Measurements from ENCODE around the gene RCOR3. TPM values are rescaled to one million over a fixed set of nuclear protein-coding genes. Genes with fewer than 3 reads are reported as not detected.

Gene RCOR3
- total RNA-seq, 1 experiment from 2014 or later = 39.0 TPM

DNA sequence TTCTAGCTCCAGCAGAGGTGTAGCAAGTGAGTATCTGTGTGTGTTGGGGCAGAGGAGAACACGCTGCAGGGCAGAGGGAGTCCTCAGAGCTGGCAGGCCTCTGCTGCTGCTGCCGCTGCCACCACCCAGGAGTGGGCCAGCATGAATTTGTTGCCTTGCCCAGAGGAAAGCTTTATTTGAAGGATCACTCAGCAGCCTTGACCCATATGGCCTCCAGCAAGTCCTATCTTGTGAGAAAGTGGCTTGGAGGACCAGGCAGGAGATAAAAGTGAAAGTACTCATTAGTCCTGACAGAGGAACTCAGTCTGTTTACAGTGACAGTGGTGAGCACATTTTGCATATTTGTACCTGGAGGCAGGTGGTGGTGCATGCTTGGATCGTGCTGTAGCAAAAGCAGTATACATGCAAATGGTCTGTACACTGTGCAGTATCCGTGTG lies 70.6 kb downstream of the RCOR3 start:
- intact Hi-C loops (cut with micrococcal nuclease; ENCODE audit: unreplicated experiment) = no loop called here
- POLR2A ChIA-PET (ENCODE audit: low non-redundant PET) = no interaction called here

DNA sequence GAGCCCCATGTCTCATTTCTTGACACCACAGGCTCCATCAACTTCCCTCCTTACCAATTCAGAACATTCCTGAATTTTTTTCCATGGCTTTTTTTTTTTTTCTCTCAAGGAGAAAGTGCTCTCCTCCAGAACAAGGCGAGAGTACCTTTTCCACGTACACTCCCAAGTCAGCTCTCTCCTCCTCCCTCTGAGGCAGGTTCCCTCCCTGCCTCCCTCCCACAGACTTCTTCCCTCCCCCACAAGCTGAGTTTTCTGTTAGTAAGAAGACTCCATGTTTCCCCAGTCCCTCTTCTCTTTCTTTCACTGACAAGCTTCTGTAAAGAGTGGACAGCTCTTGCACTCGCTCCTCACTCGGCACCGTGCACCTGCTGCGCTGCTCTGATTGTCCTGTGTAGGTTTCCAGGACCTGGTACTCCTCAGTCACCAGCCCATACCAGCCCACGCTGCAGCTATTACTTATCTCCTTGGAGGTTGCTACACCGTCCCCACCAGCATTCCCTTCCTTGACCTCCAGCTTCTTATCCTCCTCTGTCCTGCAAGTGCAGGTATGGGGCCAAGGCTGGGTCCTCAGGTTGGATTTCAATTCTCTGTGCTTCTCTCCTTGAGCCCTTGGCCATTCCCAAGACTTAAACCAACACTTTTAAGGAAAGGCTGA lies 71.2 kb downstream of the RCOR3 start:
- DNase-seq (ENCODE audit: low spot score) = no peak
- no peaks in the 10 kb centered on the region for H3K4me1 ChIP-seq (ENCODE audit: insufficient read depth, low read length, poor library complexity, severe bottlenecking)
- H3K9me3 ChIP-seq (ENCODE audit: low read depth, low read length, poor library complexity, severe bottlenecking) = no peaks in the 10 kb centered on the region
- no peaks in the 10 kb centered on the region for H3K36me3 ChIP-seq (ENCODE audit: insufficient read depth, low read length, poor library complexity, severe bottlenecking)
- H3K4me3 ChIP-seq (ENCODE audit: low read depth, low read length, poor library complexity, severe bottlenecking) = no peak overlapping the region
- BruUV-seq (replicated peaks) = no TSS peak
- no peaks in the 10 kb centered on the region for H3K27me3 ChIP-seq (replicated peaks; ENCODE audit: insufficient read depth, low read depth, low read length, poor library complexity)
- intact Hi-C loops (cut with micrococcal nuclease; ENCODE audit: unreplicated experiment) = no loop called here
- no peak for TF ChIP-seq CTCF (conservative IDR thresholded peaks at IDR 0.05; ENCODE audit: low read depth, low read length)
- TF ChIP-seq EZH2 (IDR thresholded peaks at IDR 0.05; ENCODE audit: borderline replicate concordance, low read depth, low read length, poor library complexity, severe bottlenecking) = no peak
- CTCF ChIA-PET = no interaction called here
- POLR2A ChIA-PET (ENCODE audit: low non-redundant PET) = no interaction called here
- H3K27ac ChIP-seq (ENCODE audit: low read depth, low read length, poor library complexity, severe bottlenecking) = no peak overlapping the region

More for the DNA sequence above, 70.6 kb downstream of the RCOR3 start:
- BruUV-seq (replicated peaks) = no TSS peak
- Histone ChIP-seq H3K27ac (ENCODE audit: low read depth, low read length, poor library complexity, severe bottlenecking) (no peak overlapping the region), H3K27me3 (replicated peaks; ENCODE audit: insufficient read depth, low read depth, low read length, poor library complexity) (no peaks in the 10 kb centered on the region), H3K9me3 (ENCODE audit: low read depth, low read length, poor library complexity, severe bottlenecking) (no peaks in the 10 kb centered on the region), H3K4me3 (ENCODE audit: low read depth, low read length, poor library complexity, severe bottlenecking) (no peak overlapping the region), H3K36me3 (ENCODE audit: insufficient read depth, low read length, poor library complexity, severe bottlenecking) (no peaks in the 10 kb centered on the region), H3K4me1 (ENCODE audit: insufficient read depth, low read length, poor library complexity, severe bottlenecking) (no peaks in the 10 kb centered on the region)
- TF ChIP-seq EZH2 (IDR thresholded peaks at IDR 0.05; ENCODE audit: borderline replicate concordance, low read depth, low read length, poor library complexity, severe bottlenecking) (no peak), CTCF (conservative IDR thresholded peaks at IDR 0.05; ENCODE audit: low read depth, low read length) (no peak)
- no peak for DNase-seq (ENCODE audit: low spot score)
- CTCF ChIA-PET = no interaction called here

GRCh38 chr1:211331011-211331709 lies 72.0 kb downstream of the RCOR3 start:
- Histone ChIP-seq H3K27ac (ENCODE audit: low read depth, low read length, poor library complexity, severe bottlenecking) (no peak overlapping the region), H3K4me3 (ENCODE audit: low read depth, low read length, poor library complexity, severe bottlenecking) (no peak overlapping the region), H3K9me3 (ENCODE audit: low read depth, low read length, poor library complexity, severe bottlenecking) (no peaks in the 10 kb centered on the region), H3K4me1 (ENCODE audit: insufficient read depth, low read length, poor library complexity, severe bottlenecking) (no peaks in the 10 kb centered on the region), H3K36me3 (ENCODE audit: insufficient read depth, low read length, poor library complexity, severe bottlenecking) (no peaks in the 10 kb centered on the region), H3K27me3 (replicated peaks; ENCODE audit: insufficient read depth, low read depth, low read length, poor library complexity) (no peaks in the 10 kb centered on the region)
- intact Hi-C loops (cut with micrococcal nuclease; ENCODE audit: unreplicated experiment) = no loop called here
- DNase-seq (ENCODE audit: low spot score) = no peak
- ChIA-PET POLR2A (ENCODE audit: low non-redundant PET) (no interaction called here), CTCF (no interaction called here)
- BruUV-seq (replicated peaks) = no TSS peak
- TF ChIP-seq CTCF (conservative IDR thresholded peaks at IDR 0.05; ENCODE audit: low read depth, low read length) (no peak), EZH2 (IDR thresholded peaks at IDR 0.05; ENCODE audit: borderline replicate concordance, low read depth, low read length, poor library complexity, severe bottlenecking) (no peak)

Measured in A673 (cell line).